ENCODE measurements around the gene PRPSAP2.

GRCh38 chr17:18950944-18951905 is 93.3 kb downstream of the PRPSAP2 start:
- no peak for TF ChIP-seq POLR2AphosphoS5 (IDR thresholded peaks at IDR 0.05; ENCODE audit: borderline replicate concordance, low read depth, low read length)
- TF ChIP-seq EZH2 (IDR thresholded peaks at IDR 0.05) = no peak

Data from SK-N-MC (cell line).